Measurements from ENCODE around the gene C1orf74. TPM values are rescaled to one million over a fixed set of nuclear protein-coding genes. Genes with fewer than 3 reads are reported as not detected.

C1orf74 gene
- total and polyA plus RNA-seq, 2 donors (not counting 3 experiments of a cell fraction or from before 2014, with no cell fraction given) = 2.4 to 3.0 TPM

DNA sequence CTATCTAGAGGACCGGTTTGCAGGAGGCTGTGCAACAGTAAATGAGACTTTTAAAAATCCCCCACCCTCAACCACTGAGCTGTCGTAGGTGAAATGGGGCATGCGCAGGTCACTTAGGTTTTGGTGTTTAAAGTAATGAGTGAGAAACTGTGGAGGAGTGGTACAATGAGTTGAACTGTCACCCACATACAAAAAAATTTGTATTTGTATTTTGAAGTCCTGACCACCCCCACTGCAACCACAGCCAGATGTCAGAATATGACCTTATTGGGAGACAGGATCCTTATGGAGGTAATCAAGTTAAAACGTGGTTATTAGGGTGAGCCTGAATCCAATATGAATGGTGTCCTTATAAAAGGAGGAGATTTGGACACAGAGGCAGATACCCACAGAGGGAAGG, 23.1 kb upstream of the C1orf74 start:
- no peak overlapping the region for H3K4me3 ChIP-seq (replicated peaks in 1 of 3; ENCODE audit: insufficient read depth in 1 of 3, low read depth in 1 of 3, low read length in 3 of 3)
- H3K9ac ChIP-seq (replicated peaks; ENCODE audit: extremely low read depth, insufficient read depth, low read length) = no peak overlapping the region
- H3K27me3 ChIP-seq (ENCODE audit: control insufficient read depth in 2 of 2, insufficient read depth in 2 of 2, low read length in 2 of 2) = no peaks in the 10 kb centered on the region
- ChIA-PET POLR2A (interaction anchor here (0.5 to 2.2 kb wide), 3 partner anchors 16 to 173 kb away, joined by 4 to 18 read pairs (median 4); partner anchors contain the start of gene UTP25), CTCF (interaction anchor here (1.1 to 8.7 kb wide), 5 partner anchors 14 to 60 kb away, joined by 3 to 109 read pairs (median 4); partner anchors contain the start of gene UTP25)
- intact Hi-C loops (cut with micrococcal nuclease) = no loop called here
- no peaks in the 10 kb centered on the region for H3K9me3 ChIP-seq (replicated peaks; ENCODE audit: control insufficient read depth, insufficient read depth, low read length)
- TF ChIP-seq EZH2 (IDR thresholded peaks at IDR 0.05; ENCODE audit: borderline replicate concordance, low read depth, low read length, severe bottlenecking) = no peak
- TF ChIP-seq, protein P1, sequence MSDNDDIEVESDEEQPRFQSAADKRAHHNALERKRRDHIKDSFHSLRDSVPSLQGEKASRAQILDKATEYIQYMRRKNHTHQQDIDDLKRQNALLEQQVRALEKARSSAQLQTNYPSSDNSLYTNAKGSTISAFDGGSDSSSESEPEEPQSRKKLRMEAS (IDR thresholded peaks at IDR 0.05; ENCODE audit: insufficient read depth, insufficient read length) = no peak
- no peak for TF ChIP-seq POLR2AphosphoS5 (IDR thresholded peaks at IDR 0.05; ENCODE audit: insufficient read depth, low read depth, low read length)
- TF ChIP-seq, protein P2, sequence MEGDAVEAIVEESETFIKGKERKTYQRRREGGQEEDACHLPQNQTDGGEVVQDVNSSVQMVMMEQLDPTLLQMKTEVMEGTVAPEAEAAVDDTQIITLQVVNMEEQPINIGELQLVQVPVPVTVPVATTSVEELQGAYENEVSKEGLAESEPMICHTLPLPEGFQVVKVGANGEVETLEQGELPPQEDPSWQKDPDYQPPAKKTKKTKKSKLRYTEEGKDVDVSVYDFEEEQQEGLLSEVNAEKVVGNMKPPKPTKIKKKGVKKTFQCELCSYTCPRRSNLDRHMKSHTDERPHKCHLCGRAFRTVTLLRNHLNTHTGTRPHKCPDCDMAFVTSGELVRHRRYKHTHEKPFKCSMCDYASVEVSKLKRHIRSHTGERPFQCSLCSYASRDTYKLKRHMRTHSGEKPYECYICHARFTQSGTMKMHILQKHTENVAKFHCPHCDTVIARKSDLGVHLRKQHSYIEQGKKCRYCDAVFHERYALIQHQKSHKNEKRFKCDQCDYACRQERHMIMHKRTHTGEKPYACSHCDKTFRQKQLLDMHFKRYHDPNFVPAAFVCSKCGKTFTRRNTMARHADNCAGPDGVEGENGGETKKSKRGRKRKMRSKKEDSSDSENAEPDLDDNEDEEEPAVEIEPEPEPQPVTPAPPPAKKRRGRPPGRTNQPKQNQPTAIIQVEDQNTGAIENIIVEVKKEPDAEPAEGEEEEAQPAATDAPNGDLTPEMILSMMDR (IDR thresholded peaks at IDR 0.05; ENCODE audit: extremely low read depth in 1 of 2, insufficient read depth in 1 of 2, low read depth in 1 of 2, low read length in 2 of 2) = no peak
- TF ChIP-seq FOS (IDR thresholded peaks at IDR 0.05; ENCODE audit: borderline replicate concordance, insufficient read depth, low read length) = no peak
- no peak for TF ChIP-seq POLR2A (IDR thresholded peaks at IDR 0.05; ENCODE audit: low read depth, low read length)
- TF ChIP-seq GATA2 (IDR thresholded peaks at IDR 0.05; ENCODE audit: insufficient read depth, insufficient read length, low read depth, low read length) = no peak
- TF ChIP-seq JUN (IDR thresholded peaks at IDR 0.05; ENCODE audit: borderline replicate concordance, insufficient read depth, insufficient read length, low read depth) = no peak
- no peak for TF ChIP-seq MYC (IDR thresholded peaks at IDR 0.05; ENCODE audit: low read depth, low read length)
- no peaks in the 10 kb centered on the region for H3K9me1 ChIP-seq (replicated peaks; ENCODE audit: control insufficient read depth, extremely low read depth, insufficient read depth, low read length)
- no peaks in the 10 kb centered on the region for H3K36me3 ChIP-seq (ENCODE audit: control insufficient read depth in 2 of 2, extremely low read depth in 1 of 2, insufficient read depth in 2 of 2, low read length in 2 of 2)
- no TSS peak for BruUV-seq (replicated peaks)
- H3K79me2 ChIP-seq (ENCODE audit: control insufficient read depth, insufficient read depth, low read length) = no peaks in the 10 kb centered on the region
- H3K27ac ChIP-seq (ENCODE audit: insufficient read depth, low read depth, low read length) = peak overlapping the region; percentile 34
- FAIRE-seq (no peak), DNase-seq (ENCODE audit: low read depth, low spot score) (no peak)
- H3K4me1 ChIP-seq (ENCODE audit: control insufficient read depth, extremely low read depth, insufficient read depth, low read length) = peaks cover 24% of the 10 kb centered on the region
- no peak overlapping the region for H2AFZ ChIP-seq (ENCODE audit: low read depth, low read length)
- no peaks in the 10 kb centered on the region for H4K20me1 ChIP-seq (replicated peaks; ENCODE audit: control insufficient read depth, extremely low read depth, insufficient read depth, low read length)
- dilution Hi-C loops (cut with MboI; ENCODE audit: extremely low pct_ligation_motif_present, low sequenced_read_pairs) = no loop called here
- H3K4me2 ChIP-seq (ENCODE audit: insufficient read depth, low read length) = no peak overlapping the region
